GM12864 (cell line): ENCODE results near the gene GRIK3.

Source experiments
- DNase-seq: peaks from one replicate; pipeline ENCODE4 v3.0.0-alpha.2; 2011; ENCODE audit warnings: low read depth
- H3K4me3 ChIP-seq: 2 replicates; pipeline ENCODE4 v1.5.1; 2011; ENCODE audit warnings: mild to moderate bottlenecking, low read depth, low read length, control low read depth
- CTCF ChIP-seq: IDR thresholded peaks from 2 replicates; pipeline ENCODE4 v1.5.1; 2011; ENCODE audit warnings: low read depth, mild to moderate bottlenecking, moderate library complexity, low read length, control low read depth, inconsistent platforms; ENCODE audit errors: missing control alignments

GRIK3 gene

GRCh38 chr1:36859926-36860325 is 174.4 kb downstream of the GRIK3 start:
- no peak for DNase-seq
- no peak overlapping the region for H3K4me3 ChIP-seq
- no peak for TF ChIP-seq CTCF

GRCh38 chr1:36858981-36859380 is 175.3 kb downstream of the GRIK3 start:
- no peak overlapping the region for H3K4me3 ChIP-seq

GRCh38 chr1:36858553-36858952 is 175.8 kb downstream of the GRIK3 start:
- no peak overlapping the region for H3K4me3 ChIP-seq
- no peak for DNase-seq
- no peak for TF ChIP-seq CTCF

More at GRCh38 chr1:36858981-36859380, 175.3 kb downstream of the GRIK3 start:
- no peak for DNase-seq
- no peak for TF ChIP-seq CTCF

GRCh38 chr1:36857754-36858153 is 176.6 kb downstream of the GRIK3 start:
- no peak for TF ChIP-seq CTCF
- no peak for DNase-seq
- no peak overlapping the region for H3K4me3 ChIP-seq

- H3K4me3 ChIP-seq, result no peak overlapping the region
- DNase-seq, result no peak
- no peak for TF ChIP-seq CTCF
Observed at GRCh38 chr1:36855699-36856494, 178.4 kb downstream of the GRIK3 start.

- no peak for DNase-seq
- no peak for TF ChIP-seq CTCF
- H3K4me3 ChIP-seq, result no peak overlapping the region
Observed at GRCh38 chr1:36853638-36854037, 180.7 kb downstream of the GRIK3 start.

- no peak for TF ChIP-seq CTCF
- no peak overlapping the region for H3K4me3 ChIP-seq
- DNase-seq, result no peak
Observed at GRCh38 chr1:36852586-36852985, 181.7 kb downstream of the GRIK3 start.
